ENCODE results near the gene CD79A.
"Not testable (repeated sequence)": the region's sequence is repeated elsewhere in the genome, so short reads cannot be mapped to it uniquely, and the experiment has no call there.

The CD79A gene

DNA sequence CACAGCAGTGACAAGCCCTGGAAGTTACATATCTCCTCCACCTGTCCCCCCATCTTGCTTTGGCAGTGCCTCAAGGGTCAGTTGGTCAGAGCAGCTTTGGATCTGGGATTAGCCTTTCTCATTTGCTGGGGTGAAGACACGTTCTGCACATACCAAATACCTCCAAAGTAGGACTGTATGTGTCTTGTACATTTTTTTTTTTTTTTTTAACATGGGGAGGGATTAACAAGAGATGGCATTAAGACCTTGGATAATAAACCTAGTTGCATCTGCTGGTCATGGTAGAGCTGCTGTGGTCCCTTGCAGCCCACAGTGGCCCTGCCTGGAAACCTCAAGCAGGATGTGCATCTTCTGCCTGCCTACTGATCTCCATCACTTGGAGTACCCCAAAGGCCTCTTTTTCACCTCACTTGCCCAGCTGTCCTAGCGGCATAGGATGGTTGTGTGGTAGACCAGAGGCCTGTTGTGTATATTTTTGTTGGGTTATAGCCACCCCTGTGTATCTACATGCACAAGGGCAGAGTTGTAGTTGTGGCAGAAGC is 14.6 kb upstream of the CD79A start:
- no peak for DNase-seq (ENCODE audit: low read depth in 2 of 3, low spot score in 1 of 3)

DNA sequence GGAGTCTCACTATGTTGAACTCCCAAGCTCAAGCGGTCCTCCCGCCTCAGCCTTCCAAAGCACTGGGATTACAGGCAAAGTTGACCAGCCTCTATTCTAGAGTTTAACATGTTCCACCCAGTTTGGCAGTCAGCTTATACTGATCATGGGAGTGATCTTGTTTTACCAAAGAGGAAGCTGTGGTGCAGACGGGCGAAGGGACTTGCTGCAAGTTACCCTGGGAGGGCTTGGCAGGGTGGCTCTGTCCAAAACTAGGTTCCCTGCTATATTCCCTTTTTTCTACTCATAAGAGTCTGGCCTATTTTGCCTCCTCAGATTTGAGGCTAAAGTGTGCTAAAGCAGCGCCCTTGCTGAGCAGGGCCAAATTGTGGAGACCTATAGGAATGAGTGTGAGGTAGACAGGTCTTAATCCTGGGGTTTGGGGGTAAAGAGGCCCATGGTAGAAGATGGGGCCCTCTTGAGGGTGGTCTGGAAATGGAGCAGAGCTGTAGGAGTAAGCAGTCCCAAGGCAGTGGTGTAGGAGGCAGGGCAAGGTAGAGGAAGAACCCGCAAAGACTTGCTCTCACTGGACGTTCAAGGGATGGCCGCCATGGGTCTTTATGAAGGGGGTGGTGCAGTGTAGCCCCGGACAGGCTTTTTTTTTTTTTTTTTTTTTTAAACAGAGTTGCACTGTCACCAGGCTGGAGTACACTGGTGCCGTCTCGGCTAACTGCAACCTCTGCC is 13.7 kb upstream of the CD79A start:
- no peak for DNase-seq (ENCODE audit: low read depth in 2 of 3, low spot score in 1 of 3)

DNA sequence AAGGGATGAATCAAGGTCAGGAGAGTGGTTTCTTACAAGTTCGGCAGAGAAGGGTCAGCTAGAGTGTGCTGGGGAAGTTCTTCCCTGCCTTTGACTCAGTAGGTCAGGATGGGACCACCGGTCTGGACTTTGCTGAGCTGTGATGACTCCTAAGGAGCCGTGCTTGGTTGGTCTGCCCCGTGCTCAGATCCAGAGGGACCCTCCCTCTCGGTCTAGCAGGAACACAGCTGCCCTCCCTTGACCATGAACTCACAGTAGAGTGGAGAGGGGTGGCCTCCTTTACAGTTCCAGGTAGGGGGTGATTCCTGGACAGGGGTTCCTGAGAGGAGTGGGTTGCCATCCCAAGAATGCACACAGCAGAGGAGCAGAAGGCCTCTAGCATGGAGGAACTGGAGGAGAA is 12.7 kb upstream of the CD79A start:
- DNase-seq (ENCODE audit: low read depth in 2 of 3, low spot score in 1 of 3): no peak

DNA sequence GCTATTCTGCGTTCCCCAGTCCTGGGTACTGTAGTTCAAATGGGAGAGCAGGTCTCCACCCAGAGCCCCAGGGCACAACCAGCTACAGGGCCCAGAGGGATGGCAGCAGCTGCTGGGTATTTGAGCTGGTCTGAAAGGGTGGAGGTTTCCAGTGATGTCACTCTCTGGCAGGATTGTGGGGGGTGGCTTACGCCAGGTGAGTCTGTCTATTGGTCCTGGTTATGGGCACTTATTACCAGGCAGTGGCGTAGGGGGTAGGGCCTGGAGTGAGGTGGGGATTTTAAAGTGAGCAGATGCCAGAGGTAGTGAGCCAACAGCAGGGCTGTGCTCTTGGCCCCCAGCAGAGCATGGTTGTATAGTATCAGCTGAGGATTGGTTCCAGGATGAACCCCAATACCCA is 10.8 kb upstream of the CD79A start:
- DNase-seq (ENCODE audit: low read depth in 2 of 3, low spot score in 1 of 3): no peak

DNA sequence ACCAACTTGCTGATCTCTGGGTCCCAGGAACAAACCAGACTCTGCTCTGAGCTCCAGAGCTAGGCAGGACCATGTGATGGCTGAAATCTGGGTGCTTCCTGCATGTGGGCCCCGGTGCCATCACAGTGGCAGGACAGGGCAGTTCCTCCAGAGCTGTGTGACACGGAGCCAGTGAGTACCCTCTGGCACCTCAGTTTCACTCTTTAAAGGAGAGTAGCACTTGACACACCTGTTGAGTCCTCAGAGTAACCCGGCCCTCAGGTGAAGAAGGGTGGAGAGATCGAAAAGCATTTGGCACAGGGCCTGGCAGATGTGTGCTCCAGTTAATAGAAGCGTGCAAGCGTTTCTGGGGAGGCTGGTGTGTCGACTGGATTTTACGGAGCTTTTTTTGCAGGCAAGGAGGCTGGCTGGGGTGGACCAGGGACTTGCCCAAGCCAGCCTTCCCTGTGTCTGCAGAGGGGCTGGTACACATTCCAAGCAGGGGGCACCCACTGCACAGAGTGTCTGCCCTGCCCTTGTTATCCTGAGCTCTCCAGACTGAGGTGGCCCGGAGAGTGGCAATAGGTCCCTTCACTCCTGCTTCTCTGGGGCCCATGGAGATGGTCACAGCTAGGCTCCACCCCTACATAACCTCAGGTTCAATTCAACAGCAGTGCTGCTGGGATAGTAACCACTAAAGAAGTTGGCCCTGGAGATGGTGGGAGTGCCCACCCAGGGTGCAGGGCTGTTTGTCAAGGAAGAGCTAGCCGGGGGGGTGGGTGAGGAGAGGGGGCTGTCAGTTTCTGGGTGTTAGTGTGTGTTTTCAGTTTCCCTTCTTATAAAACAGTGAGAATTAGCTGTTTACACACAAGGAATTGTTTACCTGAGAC is 8.7 kb upstream of the CD79A start:
- no peak for DNase-seq (ENCODE audit: low read depth in 2 of 3, low spot score in 1 of 3)

DNA sequence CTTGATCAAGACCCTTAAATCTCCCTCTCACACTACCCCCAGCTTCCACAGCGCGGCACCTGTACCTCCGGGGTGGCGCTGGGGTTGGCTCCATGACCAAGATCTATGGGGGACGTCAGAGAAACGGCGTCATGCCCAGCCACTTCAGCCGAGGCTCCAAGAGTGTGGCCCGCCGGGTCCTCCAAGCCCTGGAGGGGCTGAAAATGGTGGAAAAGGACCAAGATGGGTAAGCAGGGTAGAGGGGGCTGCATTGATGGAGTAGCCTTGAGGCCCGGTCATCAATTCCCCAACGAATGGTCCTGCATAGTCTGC is 8.1 kb upstream of the CD79A start:
- DNase-seq (ENCODE audit: low read depth in 2 of 3, low spot score in 1 of 3): no peak

DNA sequence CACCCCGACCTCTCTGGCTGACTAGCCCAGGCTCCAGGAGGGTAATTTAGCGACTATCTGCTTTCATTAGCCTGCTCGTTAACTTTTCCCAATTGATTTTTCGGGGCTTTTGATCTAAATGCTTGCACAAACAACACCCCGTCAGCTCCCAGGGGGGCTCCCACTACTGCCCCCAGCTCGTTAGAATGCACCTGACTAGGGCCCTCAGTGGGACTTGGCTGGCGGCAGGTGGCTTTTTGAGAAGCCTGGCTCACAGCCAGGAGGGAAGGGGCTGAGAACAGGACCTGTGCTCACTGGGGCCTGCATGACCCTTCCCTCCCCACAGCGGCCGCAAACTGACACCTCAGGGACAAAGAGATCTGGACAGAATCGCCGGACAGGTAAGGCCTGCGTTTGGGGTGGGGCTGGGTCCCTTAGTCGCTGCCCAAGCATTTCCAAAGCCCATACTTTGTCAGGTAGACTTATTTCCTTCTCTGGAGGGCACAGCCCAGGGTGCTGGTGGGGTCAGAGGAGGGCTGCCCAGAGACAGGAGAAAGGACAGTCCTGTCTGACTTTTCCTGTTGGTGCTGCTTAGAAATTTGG is 7.6 kb upstream of the CD79A start:
- DNase-seq (ENCODE audit: low read depth in 2 of 3, low spot score in 1 of 3): no peak

DNA sequence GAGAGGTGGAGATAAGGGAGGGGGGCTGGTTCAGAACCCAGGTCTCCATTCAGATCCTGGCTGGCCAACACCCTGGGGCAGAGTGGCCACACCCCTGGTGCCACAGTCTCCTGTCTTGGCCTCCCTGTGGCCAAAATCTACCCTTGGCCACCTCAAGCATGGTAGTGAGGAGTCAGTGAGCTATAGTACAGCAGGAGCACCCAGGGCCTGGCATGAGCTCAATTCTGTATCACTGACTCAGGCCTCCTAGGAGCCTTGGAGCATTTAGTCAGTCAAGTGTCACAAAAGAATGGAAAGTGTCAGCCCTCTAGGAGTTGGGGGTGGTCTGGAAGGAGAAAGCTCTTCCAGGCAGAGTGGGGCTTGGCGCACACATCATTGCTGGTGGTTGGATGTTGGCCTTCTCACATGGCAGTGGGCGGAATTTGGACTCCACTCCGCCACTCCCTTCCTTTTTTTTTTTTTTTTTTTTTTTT is 6.6 kb upstream of the CD79A start:
- no peak for DNase-seq (ENCODE audit: low read depth in 2 of 3, low spot score in 1 of 3)

DNA sequence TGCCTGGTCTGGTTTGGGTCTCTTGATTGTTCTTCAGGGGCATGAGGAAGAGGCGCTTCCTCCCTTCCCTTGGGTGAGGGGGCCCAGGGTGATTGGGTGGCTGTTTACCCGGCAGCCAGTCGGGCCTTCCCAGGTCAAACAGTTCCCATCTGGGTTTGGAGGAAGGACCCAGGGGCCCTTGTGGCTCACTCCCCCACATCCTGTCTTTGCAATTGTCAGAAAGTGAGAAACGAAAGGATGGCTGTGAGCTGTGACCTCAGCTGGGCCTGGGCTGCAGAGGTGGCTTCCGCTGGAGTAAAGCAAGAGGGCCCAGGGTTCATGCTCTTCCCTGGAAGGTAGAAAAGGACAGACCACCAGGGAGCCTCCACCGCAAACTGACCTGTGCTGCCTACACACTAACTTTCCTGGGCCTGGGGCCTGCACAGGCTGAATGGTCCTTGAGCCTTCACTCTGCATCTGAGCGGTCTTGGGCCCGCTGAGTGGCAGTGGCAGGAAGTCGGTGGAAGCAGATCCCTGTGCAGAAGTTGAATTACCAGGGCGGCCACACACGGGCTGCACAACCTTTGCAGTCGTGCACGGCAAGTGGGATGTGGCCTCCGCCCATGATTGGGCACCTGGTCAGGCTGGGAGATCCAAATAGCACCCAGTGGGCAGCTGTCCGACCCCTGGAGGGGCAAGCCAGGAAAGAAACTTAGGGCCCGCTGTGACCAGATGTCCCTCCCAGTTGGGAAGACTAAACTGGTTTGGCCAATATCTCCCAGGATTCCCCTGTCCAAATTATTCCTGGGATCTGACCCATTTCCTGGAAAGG is 5.3 kb upstream of the CD79A start:
- DNase-seq (ENCODE audit: low read depth in 2 of 3, low spot score in 1 of 3): peak; percentile 67 to 69 (median 68)

DNA sequence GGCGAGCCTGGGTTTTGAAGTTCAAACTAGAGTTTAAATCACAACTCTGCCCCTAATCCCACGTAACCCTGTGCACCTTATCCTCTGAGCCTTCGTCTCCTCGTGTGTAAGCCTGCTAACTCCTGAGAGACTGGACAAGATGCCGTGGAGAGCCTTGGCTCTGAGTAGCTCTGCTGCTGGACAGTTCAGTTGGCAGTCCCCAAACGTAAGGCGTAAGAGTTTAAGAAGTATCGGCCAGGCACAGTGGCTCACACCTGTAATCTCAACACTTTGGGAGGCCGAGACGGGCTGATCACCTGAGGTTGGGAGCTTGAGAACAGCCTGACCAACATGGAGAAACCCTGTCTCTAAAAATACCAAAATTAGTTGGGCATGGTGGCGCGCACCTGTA is 4.7 kb upstream of the CD79A start:
- no peak for DNase-seq (ENCODE audit: low read depth in 2 of 3, low spot score in 1 of 3)

DNA sequence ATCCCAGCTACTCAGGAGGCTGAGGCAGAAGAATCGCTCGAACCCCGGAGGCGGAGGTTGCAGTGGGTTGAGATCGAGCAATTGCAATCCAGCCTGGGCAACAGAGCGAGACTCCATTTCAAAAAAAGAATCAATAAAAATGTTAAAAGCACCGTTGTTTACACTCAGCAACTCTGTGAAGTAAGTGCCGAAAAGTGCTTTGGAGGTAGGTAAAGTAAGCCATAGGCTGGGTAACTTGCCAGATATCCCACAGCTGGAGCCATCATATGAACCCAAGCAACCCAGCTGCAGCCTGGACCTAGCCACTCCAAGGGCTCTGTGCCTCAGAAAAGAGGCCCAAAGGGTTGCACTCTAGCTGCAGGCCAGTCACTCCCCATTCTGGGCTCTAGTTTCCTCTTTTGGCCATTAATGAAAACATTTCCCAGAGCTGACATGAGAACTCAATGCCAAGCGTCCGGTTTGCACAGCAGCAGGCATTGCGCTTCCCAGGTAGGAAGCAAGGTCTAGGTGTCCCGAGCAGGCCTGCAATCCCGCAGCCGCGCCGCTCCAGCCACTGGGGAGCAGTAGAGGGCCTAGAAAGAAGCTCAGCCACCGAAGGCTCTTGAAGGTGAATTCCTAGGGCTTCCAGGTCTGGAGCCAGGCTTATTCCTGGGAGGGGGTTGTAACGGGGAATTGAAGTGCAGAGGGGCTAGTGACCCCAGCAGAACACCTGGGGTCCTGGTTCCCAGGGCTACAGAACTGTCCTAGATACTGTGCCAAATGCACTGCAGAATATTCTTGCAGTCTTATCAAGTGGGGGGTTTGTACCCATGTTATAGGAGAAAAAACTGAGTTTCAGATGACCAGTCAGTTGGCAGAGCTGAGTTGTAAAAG is 4.1 kb upstream of the CD79A start:
- DNase-seq (ENCODE audit: low read depth in 2 of 3, low spot score in 1 of 3): peak in 2 of 3 donors; percentile 64 to 65

DNA sequence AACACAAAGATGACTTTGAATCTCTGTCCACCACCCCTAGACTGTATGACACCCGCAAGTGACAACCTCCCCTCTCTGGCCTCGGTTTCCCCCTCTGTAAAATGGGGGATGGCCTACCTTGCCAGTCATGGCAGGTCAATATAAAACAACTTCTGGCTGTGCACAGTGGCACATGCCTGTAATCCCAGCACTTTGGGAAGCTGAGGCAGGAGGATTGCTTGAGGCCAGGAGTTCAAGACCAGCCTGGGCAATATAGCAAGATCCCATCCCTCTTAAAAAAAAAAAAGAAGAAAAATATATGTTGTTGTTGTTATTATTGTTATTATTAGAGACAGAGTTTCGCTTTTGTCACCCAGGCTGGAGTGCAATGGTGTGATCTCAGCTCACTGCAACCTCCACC is 1.1 kb upstream of the CD79A start:
- not testable (repeated sequence) for DNase-seq (ENCODE audit: low read depth in 2 of 3, low spot score in 1 of 3)

DNA sequence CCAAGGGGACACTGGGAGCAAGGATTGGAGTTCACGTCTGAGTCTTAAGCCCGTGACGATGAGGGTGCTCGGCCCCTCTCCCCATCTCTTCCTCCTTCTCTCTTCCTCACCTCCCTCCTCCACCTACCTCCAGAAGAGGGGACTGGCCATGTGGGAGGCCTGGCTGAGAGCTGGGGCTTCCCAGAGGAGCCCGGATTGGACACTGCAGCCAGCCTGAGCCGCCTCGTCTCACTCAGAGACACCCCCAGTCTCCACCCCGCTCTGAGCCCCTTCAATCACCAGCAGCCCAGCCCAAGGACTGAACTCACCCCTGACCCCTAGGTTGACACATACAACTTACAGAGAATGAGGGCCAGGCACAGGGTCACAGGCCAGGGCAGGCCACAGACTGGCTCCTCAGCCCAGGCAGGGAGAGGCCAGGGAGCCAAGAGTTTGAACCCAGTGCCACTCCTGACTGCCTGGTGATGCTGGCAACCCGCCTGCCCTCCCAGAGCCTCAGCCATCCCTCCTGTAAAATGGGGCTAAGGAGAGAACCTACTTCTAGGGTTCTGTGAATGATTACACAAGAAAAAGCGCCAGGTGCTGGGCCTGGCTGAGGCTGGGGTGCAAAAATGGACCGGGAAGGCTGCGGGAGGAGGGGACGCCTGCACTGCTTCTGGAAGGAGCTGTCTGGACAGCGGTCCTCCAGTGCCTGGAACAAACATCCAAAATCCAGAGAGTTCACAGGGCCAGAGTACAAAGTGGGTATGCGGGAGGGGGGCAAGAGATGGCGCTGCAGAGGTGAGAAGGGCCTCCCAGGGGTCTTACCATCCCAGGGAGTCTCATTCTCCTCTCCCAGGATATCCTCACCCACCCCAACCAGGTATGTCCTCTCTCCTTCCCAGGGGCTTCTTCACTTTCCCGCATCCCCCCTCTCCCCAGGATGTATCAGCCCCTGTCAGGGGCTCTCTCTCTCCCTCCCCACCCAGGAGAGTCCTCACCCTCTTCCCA is 1.1 kb downstream of the CD79A start:
- no peak for DNase-seq (ENCODE audit: low read depth in 2 of 3, low spot score in 1 of 3)

DNA sequence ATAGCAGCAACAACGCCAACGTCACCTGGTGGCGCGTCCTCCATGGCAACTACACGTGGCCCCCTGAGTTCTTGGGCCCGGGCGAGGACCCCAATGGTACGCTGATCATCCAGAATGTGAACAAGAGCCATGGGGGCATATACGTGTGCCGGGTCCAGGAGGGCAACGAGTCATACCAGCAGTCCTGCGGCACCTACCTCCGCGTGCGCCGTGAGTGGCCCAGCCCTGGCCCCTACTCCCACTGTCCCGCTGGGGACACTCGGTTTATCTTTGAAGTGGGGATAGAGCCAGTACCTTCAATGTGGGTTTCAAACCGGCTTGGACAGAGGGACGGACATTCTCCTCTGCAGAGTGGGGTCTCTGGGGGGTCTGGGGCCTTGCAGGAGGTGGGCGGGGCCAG is 2.0 kb downstream of the CD79A start:
- no peak for DNase-seq (ENCODE audit: low read depth in 2 of 3, low spot score in 1 of 3)

DNA sequence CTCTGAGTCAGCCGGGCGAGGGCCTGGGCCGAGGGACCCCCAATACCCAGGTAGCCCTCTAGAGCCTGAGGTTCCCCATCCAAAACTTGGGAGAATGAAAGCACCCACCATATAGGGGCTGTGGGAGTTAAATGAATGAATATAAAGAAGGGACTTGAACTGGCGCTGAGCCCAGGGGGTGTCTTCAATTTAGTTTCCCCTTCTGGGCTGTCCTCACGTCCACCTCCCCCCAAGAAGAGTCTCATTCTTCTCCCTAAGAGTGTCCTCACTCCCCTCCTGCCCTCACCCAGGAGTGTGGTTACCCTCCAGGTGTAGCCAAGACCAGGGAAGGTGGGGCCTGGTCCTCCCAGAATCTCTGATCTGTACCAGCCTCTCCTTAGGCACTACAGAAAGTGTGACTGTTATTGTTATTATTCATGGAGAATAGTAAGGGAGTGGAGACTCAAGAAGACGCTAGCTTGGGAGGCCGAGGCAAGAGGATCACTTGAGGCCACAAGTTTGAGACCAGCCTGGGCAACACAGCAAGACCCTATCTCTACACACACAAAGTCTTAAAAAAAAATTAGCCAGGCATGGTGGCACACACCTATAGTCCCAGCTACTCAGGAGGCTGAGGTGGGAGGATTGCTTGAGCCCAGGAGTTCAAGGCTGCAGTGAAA is 2.7 kb downstream of the CD79A start:
- DNase-seq (ENCODE audit: low read depth in 2 of 3, low spot score in 1 of 3): no peak

DNA sequence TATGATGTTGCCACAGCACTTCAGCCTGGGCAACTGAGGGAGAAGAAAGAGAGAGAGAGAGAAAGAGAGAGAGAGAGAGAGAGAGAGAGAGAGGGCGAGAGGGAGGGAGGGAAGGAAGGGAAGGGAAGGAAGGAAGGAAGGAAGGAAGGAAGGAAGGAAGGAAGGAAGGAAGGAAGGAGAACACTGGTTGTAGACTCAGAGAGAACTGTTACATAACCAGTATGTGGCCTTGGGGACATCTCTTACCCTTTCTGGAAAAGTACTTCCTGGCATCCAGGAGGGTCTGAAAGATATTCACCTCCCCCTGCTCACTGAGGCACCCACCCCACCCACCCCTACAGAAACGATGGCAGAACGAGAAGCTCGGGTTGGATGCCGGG is 3.2 kb downstream of the CD79A start:
- DNase-seq (ENCODE audit: low read depth in 2 of 3, low spot score in 1 of 3): no peak

DNA sequence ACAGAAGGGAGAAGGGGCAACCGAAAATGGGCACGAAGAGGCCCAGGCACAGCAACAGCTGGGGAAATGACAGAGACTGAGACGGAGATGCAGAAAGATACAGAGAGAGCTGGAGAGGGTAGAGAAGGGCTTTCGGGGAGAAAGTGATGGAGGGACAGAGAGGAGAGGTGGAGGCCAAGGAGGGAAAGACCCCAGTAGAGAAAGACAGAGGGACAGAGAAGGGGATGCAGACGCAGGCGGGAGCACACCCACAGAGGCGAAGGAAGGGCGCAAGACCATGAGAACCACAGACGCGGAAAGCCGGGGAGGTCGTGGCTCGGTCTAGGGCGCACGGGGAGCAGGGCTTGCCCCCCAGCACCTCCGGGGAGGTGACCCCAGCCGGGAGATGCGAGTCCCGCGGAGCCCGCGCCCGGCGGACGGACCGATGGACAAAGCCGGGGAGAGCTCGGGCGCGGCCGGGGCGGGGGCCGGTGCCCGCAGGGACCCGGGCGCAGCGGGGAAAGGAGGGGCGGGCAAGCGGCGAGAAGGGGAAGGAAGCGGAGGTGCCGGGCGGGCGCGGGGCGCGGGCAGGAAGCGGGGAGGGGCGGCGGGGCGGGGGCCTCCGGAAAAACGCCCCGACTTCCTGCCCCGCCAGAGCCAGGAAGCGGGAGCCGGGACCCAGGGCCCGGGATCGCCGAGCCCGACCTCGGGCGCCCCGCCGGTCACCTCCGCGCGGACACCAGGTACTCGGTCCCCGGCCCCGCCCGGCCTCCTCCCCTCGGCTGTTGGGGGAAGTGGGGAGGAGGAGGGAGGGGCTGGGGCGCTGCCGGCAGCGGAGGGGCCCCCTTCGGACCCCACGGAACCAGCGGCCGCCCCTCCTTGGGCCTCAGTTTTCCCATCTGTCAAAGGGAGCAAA is 5.7 kb downstream of the CD79A start, which contains the start of gene ARHGEF1:
Gene ARHGEF1 (plus strand): TSS at position 617 of the 895 bp plus-strand sequence. CDS start 4,899 bp downstream, outside the sequence.
- DNase-seq (ENCODE audit: low read depth in 2 of 3, low spot score in 1 of 3): peak in 1 of 3 donors; percentile 59

All from stimulated activated CD4-positive, alpha-beta T cell treated with anti-CD3 and anti-CD28 coated beads, Interleukin-12 subunit alpha, Interleukin-12 subunit beta, amount 100 ng/mL, for 48 hours (primary cell).